Ectodermal cell (in vitro differentiated cells): Measurements from ENCODE around the gene CEP131.

Source experiments
- H3K27ac ChIP-seq: 2 replicates; pipeline ENCODE4 v1.7.0; 2013; ENCODE audit warnings: mild to moderate bottlenecking, low read depth, low read length; ENCODE audit not compliant: insufficient read depth, poor library complexity, severe bottlenecking
- H3K27me3 ChIP-seq: 2 replicates; pipeline ENCODE4 v1.7.0; 2013; ENCODE audit warnings: mild to moderate bottlenecking, low read length; ENCODE audit not compliant: insufficient read depth, control insufficient read depth, poor library complexity, severe bottlenecking
- H3K36me3 ChIP-seq: one replicate; pipeline ENCODE4 v1.7.0; 2013; ENCODE audit warnings: low read length; ENCODE audit not compliant: control insufficient read depth, insufficient read depth
- H3K4me1 ChIP-seq: one replicate; pipeline ENCODE4 v1.7.0; 2013; ENCODE audit warnings: low read length; ENCODE audit not compliant: control insufficient read depth, insufficient read depth
- H3K4me3 ChIP-seq: 2 replicates; pipeline ENCODE4 v1.7.0; 2013; ENCODE audit warnings: low read depth, low read length, control low read depth; ENCODE audit not compliant: insufficient read depth
- H3K9me3 ChIP-seq: 2 replicates; pipeline ENCODE4 v1.7.0; 2013; ENCODE audit warnings: mild to moderate bottlenecking, low read length, moderate library complexity; ENCODE audit not compliant: control insufficient read depth
- WGBS, 2 experiments: methylation state at CpG; one replicate each; pipeline ENCODE4 v1.1.7; 2013; ENCODE audit warnings: missing lambda C conversion rate in 2 of 2; 5-methylcytosine and 5-hydroxymethylcytosine counted together

Gene CEP131

DNA sequence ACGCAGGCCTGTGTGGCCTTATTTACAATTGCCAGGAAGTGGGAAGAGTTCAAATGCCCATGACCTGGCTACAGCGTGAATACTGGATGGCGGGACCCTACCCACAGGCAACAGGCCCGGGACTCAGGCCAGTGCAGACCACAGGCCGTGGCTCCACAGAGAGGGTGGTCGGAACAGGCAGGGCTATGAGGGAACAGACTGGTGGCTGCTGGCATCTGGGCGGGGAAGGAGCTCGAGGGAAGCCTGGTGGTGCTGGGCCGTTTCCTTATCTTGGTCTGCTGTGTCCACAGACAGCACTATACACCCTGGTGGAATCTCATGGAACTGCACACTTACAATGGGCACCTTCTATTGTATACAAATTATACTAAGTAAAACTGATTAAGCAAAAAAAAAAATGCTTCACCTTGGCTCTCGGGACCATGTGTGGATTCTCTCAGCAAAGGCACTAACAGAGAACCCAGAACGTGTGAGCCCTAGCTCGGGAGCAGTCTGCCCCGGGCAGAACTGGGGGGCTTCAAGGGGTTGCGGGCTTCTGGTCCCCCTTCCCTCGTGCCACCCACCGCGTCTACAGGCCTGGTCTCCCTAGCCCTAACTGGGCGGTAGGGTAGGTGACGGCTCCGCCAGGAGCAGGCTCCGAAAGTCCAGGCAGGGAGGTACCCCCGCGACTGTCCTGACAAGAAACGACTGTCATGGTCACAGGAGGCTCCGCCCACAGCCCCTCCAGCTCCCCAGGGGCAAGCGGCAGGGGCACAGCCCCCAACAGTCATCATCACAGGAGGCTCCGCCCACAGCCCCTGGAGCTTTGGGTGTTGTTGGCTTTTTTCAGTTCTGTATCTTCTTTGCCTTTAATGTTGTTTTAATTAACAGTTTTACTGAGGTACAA, 21.8 kb downstream of the CEP131 start:
- Histone ChIP-seq H3K9me3 (no peaks in the 10 kb centered on the region), H3K4me3 (no peak overlapping the region), H3K27ac (no peak overlapping the region), H3K36me3 (peaks cover 30% of the 10 kb centered on the region), H3K27me3 (no peaks in the 10 kb centered on the region), H3K4me1 (no peaks in the 10 kb centered on the region)
- WGBS, 2 experiments, result 92 to 93% methylated on average over 27 of the region's 27 CpGs

DNA sequence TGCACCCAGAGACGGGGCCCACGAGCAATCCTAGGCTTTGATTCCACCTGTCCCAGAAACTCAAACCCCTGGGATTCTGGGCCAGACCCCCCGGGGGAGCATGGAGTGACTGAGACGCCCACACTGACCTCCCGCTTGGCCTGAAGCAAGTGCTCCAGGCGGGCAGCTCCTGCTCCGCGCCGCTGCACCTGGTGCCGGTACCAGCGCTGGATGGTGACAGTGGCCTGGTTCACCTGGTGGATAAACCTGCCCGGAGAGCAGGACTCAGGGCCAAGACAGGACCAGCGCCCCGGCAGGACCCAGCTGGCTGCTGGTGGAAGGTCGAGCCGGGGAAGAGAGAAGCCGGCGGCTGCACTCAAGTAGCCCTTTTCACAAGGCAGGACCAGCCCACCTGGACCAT, 22.6 kb downstream of the CEP131 start:
- no peak overlapping the region for H3K27ac ChIP-seq
- no peaks in the 10 kb centered on the region for H3K9me3 ChIP-seq
- 96 to 97% methylated on average over 18 of the region's 18 CpGs for WGBS, 2 experiments
- H3K4me1 ChIP-seq, result no peaks in the 10 kb centered on the region
- no peak overlapping the region for H3K4me3 ChIP-seq
- peaks cover 30% of the 10 kb centered on the region for H3K36me3 ChIP-seq
- H3K27me3 ChIP-seq, result no peaks in the 10 kb centered on the region

DNA sequence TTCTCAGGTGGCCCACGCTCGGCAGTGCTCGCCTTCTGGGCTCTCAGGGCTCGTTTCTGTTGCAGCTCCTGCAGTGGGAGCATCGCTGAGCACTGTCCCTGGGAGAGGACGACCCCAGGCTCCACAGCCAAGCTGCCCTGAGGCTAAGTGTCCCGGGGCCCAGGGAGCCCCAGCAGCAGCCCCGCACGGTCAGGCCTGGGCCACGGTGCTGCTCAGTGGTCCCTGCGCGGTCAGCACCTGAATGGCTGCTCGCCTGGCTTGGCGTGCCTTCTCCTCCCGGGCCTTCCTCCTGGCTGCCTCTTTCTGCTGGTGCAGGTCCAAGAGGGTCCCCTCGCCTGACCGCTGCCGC, 23.3 kb downstream of the CEP131 start:
- H3K9me3 ChIP-seq, result no peaks in the 10 kb centered on the region
- no peaks in the 10 kb centered on the region for H3K4me1 ChIP-seq
- no peak overlapping the region for H3K27ac ChIP-seq
- WGBS, 2 experiments, result 95 to 96% methylated on average over 18 of the region's 18 CpGs
- peaks cover 27% of the 10 kb centered on the region for H3K36me3 ChIP-seq
- H3K27me3 ChIP-seq, result no peaks in the 10 kb centered on the region
- no peak overlapping the region for H3K4me3 ChIP-seq

DNA sequence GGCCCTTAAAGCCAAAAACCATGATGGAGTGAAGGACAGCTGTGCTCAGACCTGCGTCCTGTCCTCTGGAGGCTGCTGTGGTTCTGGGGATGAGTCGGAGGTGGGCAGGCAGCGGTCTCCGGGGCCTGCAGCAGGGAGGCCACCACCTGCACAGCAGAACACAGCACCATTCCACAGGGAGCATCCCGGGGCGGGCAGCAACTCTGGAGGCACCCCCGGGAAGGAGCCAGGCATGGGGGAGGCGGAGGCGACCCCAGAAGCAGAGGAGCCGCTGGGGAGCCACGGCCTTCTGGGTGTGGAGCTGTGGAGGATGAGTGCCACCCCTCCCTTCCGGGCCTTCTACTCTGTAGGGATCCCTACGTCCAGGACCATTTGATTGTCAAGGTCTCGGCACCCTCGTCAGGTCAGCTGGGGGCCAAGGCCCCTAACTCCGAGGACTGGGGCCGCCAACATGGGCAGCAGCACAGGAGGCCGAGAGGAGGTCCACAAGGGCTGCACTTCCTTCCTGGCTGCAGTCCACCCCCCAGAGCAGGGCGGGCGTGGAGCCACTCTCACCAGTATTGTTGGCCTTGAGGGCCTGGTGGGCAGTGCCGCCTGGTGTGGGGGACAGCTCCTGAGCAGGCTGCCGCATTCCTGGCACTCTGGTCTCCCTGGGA, 23.8 kb downstream of the CEP131 start:
- no peak overlapping the region for H3K4me3 ChIP-seq
- H3K4me1 ChIP-seq, result no peaks in the 10 kb centered on the region
- no peaks in the 10 kb centered on the region for H3K27me3 ChIP-seq
- no peaks in the 10 kb centered on the region for H3K9me3 ChIP-seq
- H3K27ac ChIP-seq, result no peak overlapping the region
- WGBS, 2 experiments, result 93 to 95% methylated on average over 22 of the region's 22 CpGs
- peaks cover 23% of the 10 kb centered on the region for H3K36me3 ChIP-seq

DNA sequence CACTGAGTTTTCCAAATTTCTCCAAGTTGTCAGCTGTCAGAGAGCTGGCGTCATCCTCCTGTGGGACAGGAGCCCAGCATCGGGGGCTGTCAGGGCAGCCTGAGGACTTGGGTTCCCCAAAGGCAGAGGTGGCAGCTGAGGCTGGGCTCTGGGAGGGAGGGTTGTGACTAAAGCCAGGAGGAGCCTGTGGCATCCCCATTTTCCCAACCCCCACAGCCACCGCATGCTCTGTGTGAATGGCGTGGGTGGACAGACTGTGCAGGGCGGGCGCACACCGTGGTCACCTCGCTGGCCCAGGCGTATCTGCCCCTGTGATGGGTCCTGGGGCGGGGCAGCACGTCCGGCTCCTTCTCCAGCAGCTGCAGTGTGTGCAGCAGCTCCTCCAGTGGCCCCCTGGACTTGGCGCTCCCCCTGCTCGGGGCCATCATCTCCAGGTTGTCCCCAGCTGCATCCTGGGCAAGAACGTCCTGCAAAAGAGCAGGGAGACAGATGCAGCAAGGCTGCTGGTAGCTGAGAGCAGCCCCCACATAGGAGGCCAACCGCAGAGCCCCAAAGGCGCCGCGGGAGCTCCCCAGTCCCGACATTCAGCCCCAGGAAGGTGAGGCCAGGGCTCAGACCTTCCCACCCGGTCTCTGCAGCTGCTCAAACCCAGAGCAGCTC, 24.8 kb downstream of the CEP131 start:
- WGBS, 2 experiments, result 95 to 96% methylated on average over 21 of the region's 21 CpGs
- Histone ChIP-seq H3K4me3 (no peak overlapping the region), H3K27ac (no peak overlapping the region), H3K4me1 (no peaks in the 10 kb centered on the region), H3K27me3 (no peaks in the 10 kb centered on the region), H3K9me3 (no peaks in the 10 kb centered on the region), H3K36me3 (peaks cover 21% of the 10 kb centered on the region)

DNA sequence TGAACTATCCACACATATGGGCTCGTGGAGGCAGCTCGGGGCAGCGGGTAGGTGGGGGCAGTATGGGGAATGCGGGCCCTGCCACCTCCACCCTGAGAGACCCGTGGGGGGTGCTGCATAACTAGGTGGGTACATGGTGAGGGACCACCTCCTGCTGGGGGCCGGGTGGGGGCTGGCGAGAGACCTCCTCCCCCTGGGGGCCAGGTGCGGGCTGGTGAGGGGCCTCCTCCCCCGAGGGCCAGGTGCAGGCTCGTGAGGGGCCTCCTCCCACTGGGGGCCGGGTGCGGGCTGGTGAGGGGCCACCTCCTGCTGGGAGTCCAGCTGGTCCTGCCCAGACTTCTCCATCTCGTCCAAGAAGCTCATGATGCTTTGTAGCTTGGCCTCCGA, 25.4 kb downstream of the CEP131 start:
- peaks cover 21% of the 10 kb centered on the region for H3K36me3 ChIP-seq
- no peak overlapping the region for H3K4me3 ChIP-seq
- no peak overlapping the region for H3K27ac ChIP-seq
- no peaks in the 10 kb centered on the region for H3K4me1 ChIP-seq
- 90 to 92% methylated on average over 14 of the region's 14 CpGs for WGBS, 2 experiments
- no peaks in the 10 kb centered on the region for H3K27me3 ChIP-seq
- no peaks in the 10 kb centered on the region for H3K9me3 ChIP-seq

DNA sequence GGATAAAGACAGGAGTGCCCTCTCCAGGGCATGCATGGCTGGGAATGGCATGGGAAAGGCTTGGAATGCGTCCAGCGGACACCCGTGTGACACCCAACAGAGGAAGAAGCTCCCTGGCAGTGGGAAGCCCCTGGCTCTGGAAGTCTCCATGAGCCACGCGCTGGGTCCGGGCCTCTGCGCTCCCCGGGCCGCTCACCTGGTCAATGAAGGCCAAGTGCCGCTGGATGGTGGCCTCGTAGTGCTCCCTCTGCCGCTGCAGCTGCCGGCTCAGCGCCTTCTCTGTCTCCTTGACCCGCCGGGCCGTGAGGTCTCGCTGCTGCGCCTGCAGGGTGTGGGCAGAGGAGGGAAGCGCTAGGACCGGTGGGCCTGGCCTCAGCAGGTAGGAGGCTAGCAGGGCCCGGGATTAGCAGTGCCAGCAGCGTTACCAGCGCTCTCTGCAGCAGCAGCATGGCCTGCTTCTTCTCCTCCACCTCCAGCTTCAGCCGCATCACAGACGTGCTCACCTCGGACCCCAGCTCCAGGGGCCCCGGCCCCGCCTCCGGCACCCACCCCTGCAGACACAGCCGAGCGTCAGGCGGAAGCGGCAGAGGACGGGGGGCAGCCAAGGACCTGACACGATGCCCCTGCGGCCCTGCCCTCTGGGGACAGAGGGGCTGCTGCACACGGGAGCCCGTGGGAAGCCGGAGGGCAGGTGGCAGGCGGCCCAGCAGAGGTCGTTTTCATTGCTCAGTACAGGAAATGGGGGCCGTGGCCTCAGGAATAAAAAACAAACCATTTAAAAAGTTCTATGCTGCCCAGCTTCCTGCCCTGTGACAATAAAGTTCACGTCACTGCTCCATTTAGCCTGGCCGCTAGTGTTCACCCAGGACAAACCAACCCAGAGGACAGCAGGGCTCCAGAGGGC, 26.0 kb downstream of the CEP131 start:
- peaks cover 21% of the 10 kb centered on the region for H3K36me3 ChIP-seq
- H3K9me3 ChIP-seq, result no peaks in the 10 kb centered on the region
- WGBS, 2 experiments, result 96% methylated on average over 45 of the region's 45 CpGs

DNA sequence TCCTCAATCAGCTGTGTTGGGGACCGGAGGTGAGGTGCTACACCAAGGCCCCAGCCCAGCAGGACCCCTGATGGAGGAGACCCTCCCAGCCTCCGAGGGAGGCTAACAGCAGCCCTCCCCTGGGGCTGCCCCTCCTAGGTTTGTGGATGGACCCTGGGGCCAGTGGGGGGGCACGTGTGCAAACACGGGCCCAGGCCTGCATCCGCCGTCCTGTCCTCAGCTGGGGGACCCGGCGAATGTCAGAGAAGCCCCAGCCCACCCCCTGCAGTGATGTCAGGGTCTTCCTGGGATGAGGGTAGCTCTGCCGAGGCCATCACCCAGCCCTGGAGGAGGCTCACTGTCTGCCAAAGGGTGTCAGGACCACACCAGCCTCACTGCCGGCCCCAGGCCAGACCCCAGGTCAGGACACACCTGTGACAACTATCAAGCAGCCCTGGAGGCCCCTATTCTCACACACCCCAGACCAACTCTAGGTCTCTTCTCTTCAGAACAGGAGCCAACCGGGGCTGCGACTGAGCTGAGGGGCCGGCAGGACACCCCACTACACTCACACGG, 26.7 kb downstream of the CEP131 start:
- no peaks in the 10 kb centered on the region for H3K27me3 ChIP-seq
- H3K36me3 ChIP-seq, result peaks cover 21% of the 10 kb centered on the region
- 94 to 96% methylated on average over 14 of the region's 14 CpGs for WGBS, 2 experiments
- H3K4me1 ChIP-seq, result no peaks in the 10 kb centered on the region
- no peak overlapping the region for H3K4me3 ChIP-seq
- H3K27ac ChIP-seq, result no peak overlapping the region
- no peaks in the 10 kb centered on the region for H3K9me3 ChIP-seq

More for the DNA sequence above, 26.0 kb downstream of the CEP131 start:
- H3K4me1 ChIP-seq, result no peaks in the 10 kb centered on the region
- no peak overlapping the region for H3K27ac ChIP-seq
- H3K27me3 ChIP-seq, result no peaks in the 10 kb centered on the region
- no peak overlapping the region for H3K4me3 ChIP-seq

DNA sequence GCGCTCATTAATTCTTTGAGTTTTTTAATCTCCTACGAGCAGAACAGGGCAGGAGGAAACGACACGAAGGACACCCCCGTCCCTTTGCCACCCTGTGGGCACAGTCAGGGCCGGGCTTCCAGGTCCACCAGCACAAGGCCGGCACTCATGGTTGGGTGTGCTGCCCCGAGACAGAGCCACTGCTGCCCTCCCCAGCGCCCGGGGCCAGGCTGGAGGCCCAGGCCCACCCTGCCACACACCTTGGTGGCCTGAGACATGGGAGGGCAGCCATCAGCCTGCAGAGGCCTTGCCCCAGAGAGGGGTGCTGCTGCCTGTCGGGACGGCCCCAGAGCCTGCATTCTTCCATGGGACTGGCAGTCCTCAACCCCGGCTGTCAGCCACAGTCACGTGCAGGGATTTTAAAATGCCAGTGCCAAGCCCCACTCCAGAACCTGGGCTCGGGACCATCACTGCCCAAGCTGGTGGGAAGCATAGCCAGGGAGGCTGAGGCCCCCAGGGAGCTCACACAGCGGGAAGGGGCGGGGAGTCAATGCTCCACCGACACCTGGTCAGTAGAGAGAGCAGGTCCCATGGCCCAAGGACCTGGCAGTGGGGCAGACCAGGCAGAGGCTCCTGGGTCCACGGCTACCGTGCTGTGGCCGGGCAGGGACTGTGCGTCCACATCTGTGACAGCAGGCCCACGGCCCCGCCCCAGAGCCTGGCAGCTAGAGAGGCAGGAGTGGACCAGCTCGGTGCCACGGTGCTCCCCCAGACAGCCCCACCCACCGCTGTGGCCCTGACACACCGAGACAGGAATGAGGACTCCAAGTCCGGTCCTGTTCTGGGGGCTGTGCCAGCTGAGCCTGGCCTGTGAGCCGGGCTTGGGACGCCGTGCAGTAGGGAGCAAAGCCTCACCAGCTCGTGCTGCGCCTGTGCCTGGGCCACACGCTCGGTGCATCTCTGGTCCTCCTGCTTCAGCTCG, 27.5 kb downstream of the CEP131 start:
- no peak overlapping the region for H3K4me3 ChIP-seq
- no peaks in the 10 kb centered on the region for H3K4me1 ChIP-seq
- 95% methylated on average over 37 of the region's 37 CpGs for WGBS, 2 experiments
- H3K36me3 ChIP-seq, result peaks cover 22% of the 10 kb centered on the region
- no peaks in the 10 kb centered on the region for H3K9me3 ChIP-seq
- no peak overlapping the region for H3K27ac ChIP-seq
- no peaks in the 10 kb centered on the region for H3K27me3 ChIP-seq
